GM12878 (cell line): ENCODE measurements around the gene OLA1. TPM values are rescaled to one million over a fixed set of nuclear protein-coding genes. Genes with fewer than 3 reads are reported as not detected.

Experiments
- ATAC-seq: fragments of 200-7000 bp; cut with Tn5 transposase; 3 replicates; pipeline ENCODE4 v1.9.1; 2020; ENCODE audit warnings: mild to moderate bottlenecking, moderate library complexity
- BruUV-seq: library from RNA; stranded (reverse); fragments of 400-500 nt; replicated peaks from 2 replicates; lab custom pipeline; 2021; lab: Mats Ljungman, UMichigan
- CTCF ChIA-PET: fragments of 300-600 bp; sonication (Branson Sonifier 250); formaldehyde crosslinking; extraction: SDS; loops from one replicate; lab custom pipeline; 2021; ENCODE audit warnings: inconsistent platforms; lab: Yijun Ruan, JAX
- POLR2A ChIA-PET: fragments of 350-600 bp; formaldehyde crosslinking; extraction: SDS; loops from one replicate; lab custom pipeline; 2021; ENCODE audit warnings: inconsistent platforms; lab: Charles Lee
- RAD21 ChIA-PET: fragments of 300-600 bp; sonication (Branson Sonifier 250); formaldehyde crosslinking; loops from one replicate; lab custom pipeline; 2023; ENCODE audit warnings: antibody characterized with exemption; ENCODE audit not compliant: unreplicated experiment; lab: Charles Lee
- SMC1A ChIA-PET: fragments of 300-600 bp; sonication (Branson Sonifier 250); formaldehyde crosslinking; loops from one replicate; lab custom pipeline; 2023; ENCODE audit not compliant: unreplicated experiment, uncharacterized antibody; lab: Charles Lee
- DNase-seq: peaks from one replicate; pipeline ENCODE4 v3.0.0-alpha.2; 2011; ENCODE audit warnings: low read depth, low spot score
- FAIRE-seq: peaks from 3 replicates; lab custom pipeline; 2011; peaks lifted over from hg19 to GRCh38; lab: Jason Lieb, UNC
- H2AFZ ChIP-seq: 2 replicates; pipeline ENCODE4 v1.6.0; 2011; ENCODE audit warnings: low read depth, low read length, control low read depth; ENCODE audit not compliant: control insufficient read depth
- H3K27ac ChIP-seq: 2 replicates; pipeline ENCODE4 v1.5.1; 2011; ENCODE audit warnings: control low read depth; ENCODE audit not compliant: control insufficient read depth, insufficient read depth
- H3K27me3 ChIP-seq, 2 experiments: replicated peaks in 1 of 2; 2 replicates each; pipeline versions ENCODE4 v1.6.0 to v1.6.1; 2011; ENCODE audit warnings: low read length in 1 of 2; ENCODE audit not compliant: control insufficient read depth in 2 of 2, insufficient read depth in 2 of 2
- H3K36me3 ChIP-seq, 2 experiments: 2 replicates each; pipeline ENCODE4 v1.5.1; 2011; ENCODE audit warnings: low read length in 1 of 2; ENCODE audit not compliant: control insufficient read depth in 2 of 2, insufficient read depth in 2 of 2
- H3K4me1 ChIP-seq: 2 replicates; pipeline ENCODE4 v1.6.1; 2011; ENCODE audit warnings: mild to moderate bottlenecking, low read length, moderate library complexity, mixed read lengths; ENCODE audit not compliant: control insufficient read depth, insufficient read depth
- H3K4me2 ChIP-seq: 2 replicates; pipeline ENCODE4 v1.6.0; 2011; ENCODE audit warnings: control low read depth; ENCODE audit not compliant: control insufficient read depth, insufficient read depth
- H3K4me3 ChIP-seq: fragments of 200-600 bp; sonication (generic); 2 replicates; pipeline ENCODE4 v1.5.1; 2016
- H3K79me2 ChIP-seq: 2 replicates; pipeline ENCODE4 v1.6.0; 2011; ENCODE audit warnings: low read length; ENCODE audit not compliant: control insufficient read depth, insufficient read depth
- H3K9ac ChIP-seq: 2 replicates; pipeline ENCODE4 v1.8.0; 2011; ENCODE audit warnings: low read length, control low read depth, mixed read lengths; ENCODE audit not compliant: control insufficient read depth, insufficient read depth
- H3K9me3 ChIP-seq: replicated peaks from 3 replicates; pipeline ENCODE4 v1.5.1; 2011; ENCODE audit warnings: mild to moderate bottlenecking, low read length; ENCODE audit not compliant: control insufficient read depth, insufficient read depth
- H4K20me1 ChIP-seq: 2 replicates; pipeline ENCODE4 v1.6.0; 2011; ENCODE audit not compliant: control insufficient read depth, insufficient read depth
- CBFB ChIP-seq: IDR thresholded peaks from 2 replicates; pipeline ENCODE4 v1.6.1; 2016; ENCODE audit warnings: antibody characterized with exemption, low read depth
- FOS ChIP-seq: IDR thresholded peaks from 3 replicates; pipeline ENCODE4 v1.6.1; 2011; ENCODE audit warnings: borderline replicate concordance; ENCODE audit not compliant: insufficient read length; ENCODE audit errors: extremely low read depth
- HCFC1 ChIP-seq: fragments of 150-350 bp; IDR thresholded peaks from 2 replicates; pipeline ENCODE4 v1.6.1; 2014; ENCODE audit warnings: low read length
- HDGF ChIP-seq: fragments of 450-650 bp; IDR thresholded peaks from 2 replicates; pipeline ENCODE4 v1.6.1; 2016; ENCODE audit warnings: antibody characterized with exemption
- MLLT1 ChIP-seq: fragments of 450-650 bp; IDR thresholded peaks from 2 replicates; pipeline ENCODE4 v1.6.1; 2016; ENCODE audit warnings: mild to moderate bottlenecking
- RELA ChIP-seq: fragments of 450-650 bp; IDR thresholded peaks from 2 replicates; pipeline ENCODE4 v1.8.0; 2014; ENCODE audit warnings: borderline replicate concordance; ENCODE audit not compliant: partially characterized antibody
- RUNX3 ChIP-seq: IDR thresholded peaks from 2 replicates; pipeline ENCODE4 v1.6.1; 2012; ENCODE audit warnings: low read length, inconsistent platforms
- TCF12 ChIP-seq: IDR thresholded peaks from 2 replicates; pipeline ENCODE4 v1.6.1; 2011; ENCODE audit warnings: low read depth, mild to moderate bottlenecking, low read length
- ZBTB33 ChIP-seq: fragments of 450-650 bp; IDR thresholded peaks from 2 replicates; pipeline ENCODE4 v1.6.1; 2017; ENCODE audit warnings: mild to moderate bottlenecking
- ZNF622 ChIP-seq: fragments of 450-650 bp; IDR thresholded peaks from 2 replicates; pipeline ENCODE4 v1.6.1; 2017; ENCODE audit warnings: mild to moderate bottlenecking, inconsistent platforms
- WGBS: methylation state at CpG from one replicate; pipeline ENCODE4 v1.1.6; 2016; ENCODE audit warnings: low lambda C conversion rate; ENCODE audit not compliant: insufficient replicate concordance, insufficient coverage; ENCODE audit errors: missing lambda C conversion rate; 5-methylcytosine and 5-hydroxymethylcytosine counted together
- in situ Hi-C: fragments of 300-500 bp; cut with MboI; formaldehyde crosslinking; loops from 9 replicates; pipeline ENCODE4 v1.14.3; 2018; ENCODE audit warnings: mixed read lengths
- intact Hi-C: fragments of 100-400 bp; cut with micrococcal nuclease; formaldehyde crosslinking; loops from one replicate; pipeline ENCODE4 v1.14.2; 2022; ENCODE audit not compliant: unreplicated experiment
- polyA plus RNA-seq, 11 experiments: library from polyadenylated mRNA; depleted of rRNA in 4 of 11; unstranded in 6 of 11; stranded (reverse) in 5 of 11; fragments of >200 nt; fragmentation: Nextera tagmentation in 4 of 11; fragmentation: Illumina TruSeq in 1 of 11; extraction: Ambion mirVana in 4 of 11; extraction: Trizol in 1 of 11; gene quantifications; 1 replicate in 1 of 11; 2 replicates in 10 of 11; pipeline versions ENCODE4 v1.2.1 to v1.2.3, GENCODE V29; 2011 to 2016; ENCODE audit warnings: inconsistent platforms in 2 of 11, missing spikeins in 2 of 11, low read depth in 1 of 11
- total RNA-seq, 4 experiments: library from RNA; depleted of rRNA in 3 of 4; stranded (reverse); fragments of >200 nt in 3 of 4; fragmentation: Illumina TruSeq in 1 of 4; extraction: Trizol in 1 of 4; gene quantifications; 2 replicates each; pipeline versions ENCODE4 v1.2.1 to v1.2.3, GENCODE V29; 2013 to 2021

The OLA1 gene
- total and polyA plus RNA-seq, 10 of the 15 experiments (the other 5 are each of a cell fraction or from before 2014, with no cell fraction given): 107 to 238 (median 142) TPM

GRCh38 chr2:174248998-174249592 is 763 bp upstream of the OLA1 start (continued):
- TF ChIP-seq MLLT1 (peak; percentile 85), RUNX3 (no peak), ZBTB33 (no peak), ZNF622 (no peak), RELA (no peak), TCF12 (no peak), FOS (no peak), HCFC1 (no peak)

- FAIRE-seq: no peak
- ChIA-PET POLR2A (interaction anchor here (0.6 to 3.8 kb wide), 4 partner anchors 8 to 278 kb away, joined by 3 to 19 read pairs (median 4); no protein-coding TSS in a partner anchor), SMC1A (interaction anchor here (0.5 to 1.4 kb wide), 4 partner anchors 14 to 128 kb away, joined by 3 to 4 read pairs (median 4); no protein-coding TSS in a partner anchor), RAD21 (interaction anchor here (1.2 to 2.2 kb wide), 3 partner anchors 70 to 94 kb away, joined by 4 to 7 read pairs (median 4); no protein-coding TSS in a partner anchor), CTCF (interaction anchor here (0.6 to 2.5 kb wide), 5 partner anchors 50 to 204 kb away, joined by 3 to 8 read pairs (median 6); no protein-coding TSS in a partner anchor)
- in situ Hi-C loops: no loop called here
- no TSS peak for BruUV-seq
- H3K4me2 ChIP-seq: peak overlapping the region; percentile 86
- peak overlapping the region; percentile 87 for H3K27ac ChIP-seq
- no peaks in the 10 kb centered on the region; a peak in 1 of 4 replicates for H3K36me3 ChIP-seq
- H3K4me3 ChIP-seq: peak overlapping the region; percentile 80
- no peaks in the 10 kb centered on the region for H3K9me3 ChIP-seq
- peaks cover 6% of the 10 kb centered on the region for H3K4me1 ChIP-seq
- TF ChIP-seq HDGF (0 out of 2 replicates have a peak, but pooled peaks have one; percentile 10), CBFB (no peak)
- peak overlapping the region; percentile 93 for H3K9ac ChIP-seq
- peaks cover 52% of the 10 kb centered on the region for H3K79me2 ChIP-seq
- intact Hi-C loops: loop anchor here (10.0 kb wide), 1 partner anchor 283 kb away; the partner anchor contains the start of gene SP3
- no peaks in the 10 kb centered on the region for H4K20me1 ChIP-seq
- no peaks in the 10 kb centered on the region for H3K27me3 ChIP-seq
- ATAC-seq: peak; percentile 23
- no peak for DNase-seq
- peak overlapping the region; percentile 85 for H2AFZ ChIP-seq
- 1% methylated on average over 14 of the region's 14 CpGs for WGBS
Measured at GRCh38 chr2:174247474-174248186, 702 bp downstream of the OLA1 start.
